ENCODE results near the gene UTP11. TPM values are rescaled to one million over a fixed set of nuclear protein-coding genes. Genes with fewer than 3 reads are reported as not detected.

Gene UTP11
- polyA plus RNA-seq, 1 donor = 42.7 TPM

- no peak for DNase-seq
Observed at GRCh38 chr1:38068980-38069340, 56.4 kb downstream of the UTP11 start.

- no peak for DNase-seq
Observed at GRCh38 chr1:38071312-38072256, 59.0 kb downstream of the UTP11 start.

- no peak for DNase-seq
Observed at GRCh38 chr1:38072858-38073257, 60.3 kb downstream of the UTP11 start.

GRCh38 chr1:38073534-38074301 is 61.2 kb downstream of the UTP11 start:
- no peak for DNase-seq

GRCh38 chr1:38074302-38074677 is 61.8 kb downstream of the UTP11 start:
- no peak for DNase-seq

Other genes with a start within 250 kb of the UTP11 start
- 0.23 TPM for gene EPHA10, start 247.6 kb upstream of the UTP11 start, polyA plus RNA-seq (ENCODE audit: insufficient read length)
- gene MANEAL, start 218.9 kb upstream of the UTP11 start, polyA plus RNA-seq (ENCODE audit: insufficient read length) = 3.6 TPM
- gene C1orf122, start 204.9 kb upstream of the UTP11 start, polyA plus RNA-seq (ENCODE audit: insufficient read length) = 20.2 TPM
- 11.7 TPM for gene YRDC, start 204.5 kb upstream of the UTP11 start, polyA plus RNA-seq (ENCODE audit: insufficient read length)
- 9.5 TPM for gene MTF1, start 153.1 kb upstream of the UTP11 start, polyA plus RNA-seq (ENCODE audit: insufficient read length)
- gene INPP5B, start 65.7 kb upstream of the UTP11 start, polyA plus RNA-seq (ENCODE audit: insufficient read length) = 33.1 TPM
- 120 TPM for gene SF3A3, start 22.7 kb upstream of the UTP11 start, polyA plus RNA-seq (ENCODE audit: insufficient read length)
- 20.5 TPM for gene FHL3, start 7.2 kb upstream of the UTP11 start, polyA plus RNA-seq (ENCODE audit: insufficient read length)
- 0.63 TPM for gene POU3F1, start 34.1 kb downstream of the UTP11 start, polyA plus RNA-seq (ENCODE audit: insufficient read length)

All from left kidney (tissue), 2 donors.